Measurements from ENCODE around the gene ZNF557.

Gene ZNF557

DNA sequence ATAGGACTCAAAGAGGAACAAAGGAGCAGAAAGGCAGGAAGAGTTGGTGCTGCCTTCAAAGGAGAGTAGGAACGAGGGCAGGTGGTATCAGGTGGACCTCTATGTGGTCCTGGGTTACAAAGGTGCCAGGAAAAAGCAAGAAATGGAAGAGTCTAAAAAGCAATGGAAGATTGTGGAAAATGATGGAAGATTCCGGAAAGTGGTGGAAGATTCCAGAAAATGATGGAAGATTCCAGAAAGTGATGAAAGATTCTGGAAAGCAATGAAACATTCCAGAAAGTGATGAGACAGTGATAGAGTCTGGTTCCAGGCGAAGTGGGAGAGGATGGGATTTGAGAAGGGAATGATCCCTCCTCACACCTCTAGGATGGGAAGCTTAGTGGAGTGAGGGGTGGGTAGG, 55.3 kb downstream of the ZNF557 start:
- Histone ChIP-seq H3K9ac (ENCODE audit: low read length in 2 of 2) (no peak overlapping the region), H3K27me3 (ENCODE audit: control insufficient read depth in 1 of 2, insufficient read depth in 2 of 2, low read length in 2 of 2) (no peaks in the 10 kb centered on the region), H3K36me3 (ENCODE audit: control insufficient read depth in 2 of 2, insufficient read depth in 2 of 2, low read length in 2 of 2) (peaks cover 56 to 59% of the 10 kb centered on the region in 2 donors), H3K4me1 (ENCODE audit: control insufficient read depth, insufficient read depth, low read length) (no peaks in the 10 kb centered on the region), H3K27ac (ENCODE audit: low read length) (no peak overlapping the region), H3K9me3 (ENCODE audit: control insufficient read depth in 2 of 2, low read length in 2 of 2) (peaks cover 4 to 16% of the 10 kb centered on the region in 2 donors), H3K4me3 (ENCODE audit: low read length in 2 of 2) (no peak overlapping the region)

DNA sequence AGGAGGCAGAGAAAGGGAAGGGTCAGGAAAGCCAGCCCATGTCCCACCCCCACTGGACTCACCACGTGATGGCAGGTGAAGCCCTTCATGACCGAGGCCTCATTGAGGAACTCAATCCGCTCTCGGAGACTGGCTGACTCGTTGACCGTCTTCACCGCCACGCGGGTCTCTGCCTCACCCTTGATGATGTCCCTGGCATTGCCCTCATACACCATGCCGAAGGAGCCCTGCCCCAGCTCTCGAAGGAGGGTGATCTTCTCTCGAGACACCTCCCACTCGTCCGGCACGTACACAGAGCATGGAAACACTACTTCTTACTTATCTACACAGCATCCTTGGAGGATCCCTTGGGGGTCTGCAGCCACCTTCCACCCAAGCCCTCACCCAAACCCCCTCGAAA, 55.7 kb downstream of the ZNF557 start:
- H3K9ac ChIP-seq (ENCODE audit: low read length in 2 of 2), result no peak overlapping the region
- H3K4me3 ChIP-seq (ENCODE audit: low read length in 2 of 2), result no peak overlapping the region
- H3K27me3 ChIP-seq (ENCODE audit: control insufficient read depth in 1 of 2, insufficient read depth in 2 of 2, low read length in 2 of 2), result no peaks in the 10 kb centered on the region
- H3K36me3 ChIP-seq (ENCODE audit: control insufficient read depth in 2 of 2, insufficient read depth in 2 of 2, low read length in 2 of 2), result peaks cover 56 to 59% of the 10 kb centered on the region in 2 donors
- no peaks in the 10 kb centered on the region for H3K4me1 ChIP-seq (ENCODE audit: control insufficient read depth, insufficient read depth, low read length)
- H3K27ac ChIP-seq (ENCODE audit: low read length), result no peak overlapping the region
- peaks cover 4 to 16% of the 10 kb centered on the region in 2 donors for H3K9me3 ChIP-seq (ENCODE audit: control insufficient read depth in 2 of 2, low read length in 2 of 2)

GRCh38 chr19:7126132-7126531, 56.6 kb downstream of the ZNF557 start:
- Histone ChIP-seq H3K27ac (ENCODE audit: low read length) (no peak overlapping the region), H3K9me3 (ENCODE audit: control insufficient read depth in 2 of 2, low read length in 2 of 2) (peaks cover 4 to 16% of the 10 kb centered on the region in 2 donors), H3K9ac (ENCODE audit: low read length in 2 of 2) (no peak overlapping the region), H3K27me3 (ENCODE audit: control insufficient read depth in 1 of 2, insufficient read depth in 2 of 2, low read length in 2 of 2) (no peaks in the 10 kb centered on the region), H3K4me1 (ENCODE audit: control insufficient read depth, insufficient read depth, low read length) (no peaks in the 10 kb centered on the region), H3K36me3 (ENCODE audit: control insufficient read depth in 2 of 2, insufficient read depth in 2 of 2, low read length in 2 of 2) (peaks cover 50 to 55% of the 10 kb centered on the region in 2 donors), H3K4me3 (ENCODE audit: low read length in 2 of 2) (no peak overlapping the region)

- Histone ChIP-seq H3K4me1 (ENCODE audit: control insufficient read depth, insufficient read depth, low read length) (no peaks in the 10 kb centered on the region), H3K4me3 (ENCODE audit: low read length in 2 of 2) (no peak overlapping the region), H3K9me3 (ENCODE audit: control insufficient read depth in 2 of 2, low read length in 2 of 2) (peaks cover 4 to 16% of the 10 kb centered on the region in 2 donors), H3K36me3 (ENCODE audit: control insufficient read depth in 2 of 2, insufficient read depth in 2 of 2, low read length in 2 of 2) (peaks cover 42 to 45% of the 10 kb centered on the region in 2 donors), H3K27me3 (ENCODE audit: control insufficient read depth in 1 of 2, insufficient read depth in 2 of 2, low read length in 2 of 2) (no peaks in the 10 kb centered on the region), H3K9ac (ENCODE audit: low read length in 2 of 2) (no peak overlapping the region), H3K27ac (ENCODE audit: low read length) (no peak overlapping the region)
Measured at GRCh38 chr19:7130043-7130442, 60.5 kb downstream of the ZNF557 start.

- Histone ChIP-seq H3K36me3 (ENCODE audit: control insufficient read depth in 2 of 2, insufficient read depth in 2 of 2, low read length in 2 of 2) (peaks cover 23 to 30% of the 10 kb centered on the region in 2 donors), H3K27me3 (ENCODE audit: control insufficient read depth in 1 of 2, insufficient read depth in 2 of 2, low read length in 2 of 2) (no peaks in the 10 kb centered on the region), H3K4me3 (ENCODE audit: low read length in 2 of 2) (no peak overlapping the region), H3K4me1 (ENCODE audit: control insufficient read depth, insufficient read depth, low read length) (no peaks in the 10 kb centered on the region), H3K27ac (ENCODE audit: low read length) (no peak overlapping the region), H3K9me3 (ENCODE audit: control insufficient read depth in 2 of 2, low read length in 2 of 2) (no peaks in the 10 kb centered on the region), H3K9ac (ENCODE audit: low read length in 2 of 2) (no peak overlapping the region)
Measured at GRCh38 chr19:7132054-7132453, 62.6 kb downstream of the ZNF557 start.

DNA sequence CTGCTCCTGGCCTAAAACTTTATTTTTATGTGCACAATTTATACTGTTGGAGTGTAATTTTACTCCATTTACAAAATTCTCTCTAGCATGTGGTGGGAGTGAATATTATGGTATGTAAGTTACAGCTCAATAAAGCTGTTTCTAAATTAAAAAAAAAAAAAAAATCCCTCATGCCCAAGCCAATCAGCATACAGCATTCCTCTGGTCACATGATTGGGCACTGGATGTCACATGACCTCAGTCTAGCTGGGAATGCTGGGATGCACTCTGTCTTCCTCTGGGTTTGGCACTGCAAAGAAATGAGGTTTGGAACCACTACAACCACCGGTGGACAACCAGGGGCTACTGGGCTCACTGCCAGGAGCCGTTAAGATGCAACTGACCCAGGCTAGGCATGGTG, 67.6 kb downstream of the ZNF557 start:
- H3K9ac ChIP-seq (ENCODE audit: low read length in 2 of 2), result no peak overlapping the region
- H3K36me3 ChIP-seq (ENCODE audit: control insufficient read depth in 2 of 2, insufficient read depth in 2 of 2, low read length in 2 of 2), result peaks cover 22 to 31% of the 10 kb centered on the region in 2 donors
- H3K27me3 ChIP-seq (ENCODE audit: control insufficient read depth in 1 of 2, insufficient read depth in 2 of 2, low read length in 2 of 2), result no peaks in the 10 kb centered on the region
- H3K27ac ChIP-seq (ENCODE audit: low read length), result no peak overlapping the region
- H3K9me3 ChIP-seq (ENCODE audit: control insufficient read depth in 2 of 2, low read length in 2 of 2), result no peaks in the 10 kb centered on the region
- no peak overlapping the region for H3K4me3 ChIP-seq (ENCODE audit: low read length in 2 of 2)
- H3K4me1 ChIP-seq (ENCODE audit: control insufficient read depth, insufficient read depth, low read length), result no peaks in the 10 kb centered on the region
